Measurements from ENCODE around the gene MIOS. TPM values are rescaled to one million over a fixed set of nuclear protein-coding genes. Genes with fewer than 3 reads are reported as not detected.

The MIOS gene
- total RNA-seq, 2 experiments from 2014 or later = 63.0 to 67.3 TPM

DNA sequence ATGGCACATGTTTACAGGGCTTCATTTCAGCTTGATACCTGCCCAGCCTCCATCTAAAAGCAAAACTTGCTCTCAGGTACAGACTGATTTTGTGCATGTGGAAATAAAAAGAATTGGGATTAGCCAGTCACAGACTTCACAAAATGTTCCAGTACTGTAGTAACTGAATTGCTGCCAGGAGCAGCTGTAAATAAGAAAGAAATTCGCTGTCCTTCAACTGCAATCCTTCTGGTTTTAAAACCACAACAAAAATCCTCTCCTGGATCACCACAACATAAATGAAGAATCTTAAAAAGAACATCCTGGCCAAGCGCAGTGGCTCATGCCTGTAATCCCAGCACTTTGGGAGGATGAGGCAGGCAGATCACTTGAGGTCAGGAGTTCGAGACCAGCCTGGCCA, 3.9 kb upstream of the MIOS start:
- DNase-seq (no peak), ATAC-seq (no peak)
- Mint-ChIP-seq H3K9me3 (peaks cover 8% of the 10 kb centered on the region), H3K27me3 (no peaks in the 10 kb centered on the region), H3K4me1 (ENCODE audit: low read depth) (no peaks in the 10 kb centered on the region), H3K4me3 (no peak overlapping the region), H3K27ac (no peak overlapping the region), H3K36me3 (ENCODE audit: low read depth) (peaks cover 14% of the 10 kb centered on the region)
- intact Hi-C loops (cut with micrococcal nuclease) = no loop called here
- ChIA-PET POLR2A (interaction anchor here (1.2 kb wide), 1 partner anchor 78 kb away, joined by 4 read pairs; the partner anchor contains the start of gene UMAD1), CTCF (no interaction called here)
- TF ChIP-seq, protein P1, sequence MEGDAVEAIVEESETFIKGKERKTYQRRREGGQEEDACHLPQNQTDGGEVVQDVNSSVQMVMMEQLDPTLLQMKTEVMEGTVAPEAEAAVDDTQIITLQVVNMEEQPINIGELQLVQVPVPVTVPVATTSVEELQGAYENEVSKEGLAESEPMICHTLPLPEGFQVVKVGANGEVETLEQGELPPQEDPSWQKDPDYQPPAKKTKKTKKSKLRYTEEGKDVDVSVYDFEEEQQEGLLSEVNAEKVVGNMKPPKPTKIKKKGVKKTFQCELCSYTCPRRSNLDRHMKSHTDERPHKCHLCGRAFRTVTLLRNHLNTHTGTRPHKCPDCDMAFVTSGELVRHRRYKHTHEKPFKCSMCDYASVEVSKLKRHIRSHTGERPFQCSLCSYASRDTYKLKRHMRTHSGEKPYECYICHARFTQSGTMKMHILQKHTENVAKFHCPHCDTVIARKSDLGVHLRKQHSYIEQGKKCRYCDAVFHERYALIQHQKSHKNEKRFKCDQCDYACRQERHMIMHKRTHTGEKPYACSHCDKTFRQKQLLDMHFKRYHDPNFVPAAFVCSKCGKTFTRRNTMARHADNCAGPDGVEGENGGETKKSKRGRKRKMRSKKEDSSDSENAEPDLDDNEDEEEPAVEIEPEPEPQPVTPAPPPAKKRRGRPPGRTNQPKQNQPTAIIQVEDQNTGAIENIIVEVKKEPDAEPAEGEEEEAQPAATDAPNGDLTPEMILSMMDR (IDR thresholded peaks at IDR 0.05) = no peak

DNA sequence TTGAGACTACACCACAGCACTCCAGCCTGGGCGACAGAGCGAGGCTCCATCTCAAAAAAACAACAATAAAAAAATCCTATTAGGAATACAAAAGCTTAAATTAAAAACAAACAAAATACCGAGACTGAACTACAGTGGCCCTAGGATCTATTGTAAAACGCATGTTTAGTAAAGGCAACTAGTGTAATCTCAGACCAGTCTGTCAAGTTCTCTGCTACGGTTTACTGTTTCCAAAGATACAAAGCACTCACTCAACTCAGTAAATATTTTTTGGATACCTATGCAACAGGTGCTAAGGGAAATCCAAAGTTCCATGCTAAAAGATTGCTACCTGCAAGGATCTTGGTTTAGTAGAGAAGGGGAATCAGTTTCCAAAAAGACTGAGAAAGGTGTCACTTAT, 3.4 kb upstream of the MIOS start:
- peaks cover 13% of the 10 kb centered on the region for H3K36me3 Mint-ChIP-seq (ENCODE audit: low read depth)
- H3K4me3 Mint-ChIP-seq = no peak overlapping the region
- DNase-seq (no peak), ATAC-seq (no peak)
- POLR2A ChIA-PET = interaction anchor here (1.2 kb wide), 1 partner anchor 77 kb away, joined by 4 read pairs; the partner anchor contains the start of gene UMAD1
- intact Hi-C loops (cut with micrococcal nuclease) = no loop called here
- TF ChIP-seq, protein P1 (IDR thresholded peaks at IDR 0.05) = no peak
- H3K4me1 Mint-ChIP-seq (ENCODE audit: low read depth) = no peaks in the 10 kb centered on the region
- peaks cover 8% of the 10 kb centered on the region for H3K9me3 Mint-ChIP-seq
- H3K27me3 Mint-ChIP-seq = no peaks in the 10 kb centered on the region
- H3K27ac Mint-ChIP-seq = no peak overlapping the region
- CTCF ChIA-PET = interaction anchor here (1.6 kb wide), 1 partner anchor 460 kb away, joined by 4 read pairs; no protein-coding TSS in a partner anchor

DNA sequence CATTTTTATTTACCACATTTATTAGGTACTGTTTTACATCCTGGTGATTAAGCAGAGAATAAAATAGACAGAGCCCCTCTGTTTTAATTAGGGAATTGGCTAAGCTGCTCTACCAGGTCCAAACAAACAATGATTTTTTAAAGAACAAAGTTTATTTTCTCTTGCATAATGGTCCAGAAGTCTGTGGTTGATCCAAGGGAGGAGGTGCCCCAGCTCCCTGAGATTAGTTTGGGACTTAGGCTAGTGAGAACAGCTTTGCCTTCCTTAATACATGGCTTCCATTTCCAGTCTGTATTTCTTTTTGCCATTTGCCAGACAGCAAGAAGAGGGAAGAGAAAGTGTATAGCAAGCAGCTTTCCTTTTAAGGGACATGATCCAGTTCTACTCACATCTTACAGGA, 2.9 kb upstream of the MIOS start:
- no peaks in the 10 kb centered on the region for H3K27me3 Mint-ChIP-seq
- intact Hi-C loops (cut with micrococcal nuclease) = no loop called here

DNA sequence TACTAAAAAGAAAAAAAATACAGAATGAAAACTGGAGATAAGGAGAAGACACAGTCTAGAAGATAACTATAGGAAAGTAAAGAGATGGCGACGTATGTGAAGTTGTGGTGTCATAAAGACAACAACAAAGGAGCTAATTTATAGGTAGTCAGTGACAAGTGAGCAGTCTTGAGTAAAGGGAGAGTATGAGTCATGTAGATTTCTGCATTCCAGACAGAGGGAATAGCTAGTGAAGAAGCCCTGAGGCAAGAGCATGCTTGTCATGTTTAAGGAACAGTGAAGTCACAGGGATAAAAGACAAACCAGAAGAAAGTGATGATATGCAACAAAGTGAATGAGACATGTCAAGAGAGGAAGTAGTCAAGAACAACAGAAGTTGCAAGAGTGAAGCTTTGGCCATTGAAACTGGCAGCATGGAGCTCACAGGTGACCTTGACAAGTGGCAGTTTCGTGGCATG, 2.3 kb upstream of the MIOS start:
- ChIA-PET POLR2A (interaction anchor here (0.8 to 1.3 kb wide), 2 partner anchors 13 to 21 kb away, joined by 3 read pairs; no protein-coding TSS in a partner anchor), CTCF (interaction anchor here (0.9 to 1.6 kb wide), 2 partner anchors 335 to 461 kb away, joined by 3 to 4 read pairs; no protein-coding TSS in a partner anchor)
- no peaks in the 10 kb centered on the region for H3K27me3 Mint-ChIP-seq

More for the DNA sequence above, 2.9 kb upstream of the MIOS start:
- Mint-ChIP-seq H3K4me3 (no peak overlapping the region), H3K9me3 (peaks cover 3% of the 10 kb centered on the region), H3K36me3 (ENCODE audit: low read depth) (peaks cover 14% of the 10 kb centered on the region), H3K27ac (no peak overlapping the region), H3K4me1 (ENCODE audit: low read depth) (peaks cover 3% of the 10 kb centered on the region)
- CTCF ChIA-PET = interaction anchor here (0.9 to 1.6 kb wide), 2 partner anchors 335 to 461 kb away, joined by 3 to 4 read pairs; no protein-coding TSS in a partner anchor
- TF ChIP-seq, protein P1 (IDR thresholded peaks at IDR 0.05) = no peak
- DNase-seq (no peak), ATAC-seq (no peak)
- POLR2A ChIA-PET = interaction anchor here (1.2 kb wide), 1 partner anchor 77 kb away, joined by 4 read pairs; the partner anchor contains the start of gene UMAD1

More for the DNA sequence above, 2.3 kb upstream of the MIOS start:
- Mint-ChIP-seq H3K27ac (no peak overlapping the region), H3K36me3 (ENCODE audit: low read depth) (peaks cover 15% of the 10 kb centered on the region), H3K4me1 (ENCODE audit: low read depth) (peaks cover 8% of the 10 kb centered on the region), H3K9me3 (no peaks in the 10 kb centered on the region), H3K4me3 (no peak overlapping the region)
- ATAC-seq = no peak
- intact Hi-C loops (cut with micrococcal nuclease) = no loop called here
- DNase-seq = no peak
- TF ChIP-seq, protein P1 (IDR thresholded peaks at IDR 0.05) = no peak

Data from activated CD8-positive, alpha-beta T cell treated with anti-CD3 and anti-CD28 coated beads for 36 hours (primary cell).